HL-60 (cell line): ENCODE results near the gene PRLR.

Source experiments
- GABPA ChIP-seq: IDR thresholded peaks from 2 replicates; pipeline ENCODE4 v1.6.1; 2012; ENCODE audit warnings: low read depth
- POLR2AphosphoS5 ChIP-seq: IDR thresholded peaks from 2 replicates; pipeline ENCODE4 v1.6.1; 2012; ENCODE audit warnings: low read depth
- TF ChIP-seq, protein P1 (sequence below): IDR thresholded peaks from one replicate; pipeline ENCODE4 v1.5.1; 2011; ENCODE audit warnings: low read length, control low read depth, inconsistent platforms; ENCODE audit not compliant: insufficient read depth
- TF ChIP-seq, protein P2 (sequence below): IDR thresholded peaks from 2 replicates; pipeline ENCODE4 v1.6.1; 2012; ENCODE audit warnings: low read depth; ENCODE audit not compliant: insufficient replicate concordance

DNA sequence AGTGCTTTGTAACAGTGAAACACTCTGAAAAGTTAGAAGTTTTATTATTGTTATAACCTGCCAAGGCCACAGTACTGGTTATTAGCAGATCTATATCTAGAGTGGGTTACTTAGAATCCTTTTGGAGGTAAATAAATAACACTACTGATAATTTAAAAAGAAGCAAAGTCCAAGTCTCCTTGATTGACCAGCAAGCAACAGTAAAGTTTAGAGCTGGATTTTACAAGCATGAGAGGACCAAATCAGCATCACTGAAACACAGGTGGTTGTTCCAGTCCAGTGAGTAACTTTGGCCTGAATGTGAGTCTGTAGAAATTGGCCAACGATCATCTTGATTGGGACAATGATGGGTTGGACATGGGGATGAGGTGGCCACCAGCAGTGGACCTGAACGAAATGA lies 105.4 kb downstream of the PRLR start:
- TF ChIP-seq, protein P1, sequence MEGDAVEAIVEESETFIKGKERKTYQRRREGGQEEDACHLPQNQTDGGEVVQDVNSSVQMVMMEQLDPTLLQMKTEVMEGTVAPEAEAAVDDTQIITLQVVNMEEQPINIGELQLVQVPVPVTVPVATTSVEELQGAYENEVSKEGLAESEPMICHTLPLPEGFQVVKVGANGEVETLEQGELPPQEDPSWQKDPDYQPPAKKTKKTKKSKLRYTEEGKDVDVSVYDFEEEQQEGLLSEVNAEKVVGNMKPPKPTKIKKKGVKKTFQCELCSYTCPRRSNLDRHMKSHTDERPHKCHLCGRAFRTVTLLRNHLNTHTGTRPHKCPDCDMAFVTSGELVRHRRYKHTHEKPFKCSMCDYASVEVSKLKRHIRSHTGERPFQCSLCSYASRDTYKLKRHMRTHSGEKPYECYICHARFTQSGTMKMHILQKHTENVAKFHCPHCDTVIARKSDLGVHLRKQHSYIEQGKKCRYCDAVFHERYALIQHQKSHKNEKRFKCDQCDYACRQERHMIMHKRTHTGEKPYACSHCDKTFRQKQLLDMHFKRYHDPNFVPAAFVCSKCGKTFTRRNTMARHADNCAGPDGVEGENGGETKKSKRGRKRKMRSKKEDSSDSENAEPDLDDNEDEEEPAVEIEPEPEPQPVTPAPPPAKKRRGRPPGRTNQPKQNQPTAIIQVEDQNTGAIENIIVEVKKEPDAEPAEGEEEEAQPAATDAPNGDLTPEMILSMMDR: no peak
- TF ChIP-seq GABPA: no peak
- TF ChIP-seq, protein P2, sequence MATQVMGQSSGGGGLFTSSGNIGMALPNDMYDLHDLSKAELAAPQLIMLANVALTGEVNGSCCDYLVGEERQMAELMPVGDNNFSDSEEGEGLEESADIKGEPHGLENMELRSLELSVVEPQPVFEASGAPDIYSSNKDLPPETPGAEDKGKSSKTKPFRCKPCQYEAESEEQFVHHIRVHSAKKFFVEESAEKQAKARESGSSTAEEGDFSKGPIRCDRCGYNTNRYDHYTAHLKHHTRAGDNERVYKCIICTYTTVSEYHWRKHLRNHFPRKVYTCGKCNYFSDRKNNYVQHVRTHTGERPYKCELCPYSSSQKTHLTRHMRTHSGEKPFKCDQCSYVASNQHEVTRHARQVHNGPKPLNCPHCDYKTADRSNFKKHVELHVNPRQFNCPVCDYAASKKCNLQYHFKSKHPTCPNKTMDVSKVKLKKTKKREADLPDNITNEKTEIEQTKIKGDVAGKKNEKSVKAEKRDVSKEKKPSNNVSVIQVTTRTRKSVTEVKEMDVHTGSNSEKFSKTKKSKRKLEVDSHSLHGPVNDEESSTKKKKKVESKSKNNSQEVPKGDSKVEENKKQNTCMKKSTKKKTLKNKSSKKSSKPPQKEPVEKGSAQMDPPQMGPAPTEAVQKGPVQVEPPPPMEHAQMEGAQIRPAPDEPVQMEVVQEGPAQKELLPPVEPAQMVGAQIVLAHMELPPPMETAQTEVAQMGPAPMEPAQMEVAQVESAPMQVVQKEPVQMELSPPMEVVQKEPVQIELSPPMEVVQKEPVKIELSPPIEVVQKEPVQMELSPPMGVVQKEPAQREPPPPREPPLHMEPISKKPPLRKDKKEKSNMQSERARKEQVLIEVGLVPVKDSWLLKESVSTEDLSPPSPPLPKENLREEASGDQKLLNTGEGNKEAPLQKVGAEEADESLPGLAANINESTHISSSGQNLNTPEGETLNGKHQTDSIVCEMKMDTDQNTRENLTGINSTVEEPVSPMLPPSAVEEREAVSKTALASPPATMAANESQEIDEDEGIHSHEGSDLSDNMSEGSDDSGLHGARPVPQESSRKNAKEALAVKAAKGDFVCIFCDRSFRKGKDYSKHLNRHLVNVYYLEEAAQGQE: no peak
- TF ChIP-seq POLR2AphosphoS5: no peak
